ENCODE measurements around the gene ITGAD.
A peak's percentile ranks its signal among the peaks of the same experiment; 100 is the strongest.
"Not testable (repeated sequence)": the region's sequence is repeated elsewhere in the genome, so short reads cannot be mapped to it uniquely, and the experiment has no call there.

The ITGAD gene

DNA sequence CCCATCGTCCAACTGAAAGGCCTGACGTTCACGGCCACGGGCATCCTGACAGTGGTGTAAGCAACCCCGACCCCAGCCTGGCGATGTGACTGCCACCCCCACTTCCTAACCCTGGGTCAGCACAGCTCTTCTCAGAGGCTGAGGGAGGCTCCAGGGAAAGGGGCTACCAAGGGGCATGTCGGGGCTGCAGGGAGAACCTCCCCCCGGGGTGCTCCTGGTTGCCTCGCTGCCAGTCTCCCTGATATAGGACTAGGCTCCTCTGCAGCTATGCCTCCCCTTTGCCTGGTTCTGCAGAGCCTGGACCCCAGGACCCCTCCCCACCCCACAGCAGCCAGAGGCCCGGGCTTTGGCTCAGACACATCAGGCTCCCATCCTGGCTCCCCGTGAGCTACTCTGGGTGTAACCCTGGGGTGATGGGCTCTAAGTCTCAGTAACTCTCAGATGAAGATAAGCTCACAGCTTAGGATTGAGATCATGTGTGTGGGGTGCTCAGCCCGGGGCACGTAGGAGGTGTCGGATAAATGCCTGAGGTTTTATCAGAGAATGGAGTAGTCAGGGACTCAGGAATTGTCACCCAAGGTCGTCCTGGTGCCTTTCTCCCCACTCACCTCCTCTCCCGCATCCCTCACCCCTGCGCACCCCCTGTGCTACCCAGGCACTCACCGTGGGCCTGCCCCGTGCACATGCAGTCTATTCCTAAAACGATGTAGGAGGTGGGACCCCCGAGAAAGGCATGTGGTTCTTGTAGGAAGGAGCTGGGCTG lies 10.6 kb downstream of the ITGAD start:
- no peak for DNase-seq (ENCODE audit: low spot score)

GRCh38 chr16:31404353-31405064 lies 11.4 kb downstream of the ITGAD start:
- DNase-seq (ENCODE audit: low spot score) = peak; percentile 55

DNA sequence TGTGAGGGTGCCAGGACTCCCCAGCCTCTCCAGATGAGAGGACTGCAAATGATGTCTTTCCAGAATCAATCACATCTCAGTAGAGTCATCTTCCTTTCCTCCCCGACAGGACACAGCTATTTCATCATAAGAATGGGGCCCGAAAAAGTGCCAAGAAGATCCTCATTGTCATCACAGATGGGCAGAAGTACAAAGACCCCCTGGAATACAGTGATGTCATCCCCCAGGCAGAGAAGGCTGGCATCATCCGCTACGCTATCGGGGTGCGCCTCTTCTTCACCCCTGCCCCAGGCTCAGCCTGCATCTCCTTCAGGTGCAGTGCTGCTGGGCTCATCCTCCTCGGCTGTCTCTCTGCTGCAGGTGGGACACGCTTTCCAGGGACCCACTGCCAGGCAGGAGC lies 14.3 kb downstream of the ITGAD start:
- DNase-seq (ENCODE audit: low spot score) = no peak

DNA sequence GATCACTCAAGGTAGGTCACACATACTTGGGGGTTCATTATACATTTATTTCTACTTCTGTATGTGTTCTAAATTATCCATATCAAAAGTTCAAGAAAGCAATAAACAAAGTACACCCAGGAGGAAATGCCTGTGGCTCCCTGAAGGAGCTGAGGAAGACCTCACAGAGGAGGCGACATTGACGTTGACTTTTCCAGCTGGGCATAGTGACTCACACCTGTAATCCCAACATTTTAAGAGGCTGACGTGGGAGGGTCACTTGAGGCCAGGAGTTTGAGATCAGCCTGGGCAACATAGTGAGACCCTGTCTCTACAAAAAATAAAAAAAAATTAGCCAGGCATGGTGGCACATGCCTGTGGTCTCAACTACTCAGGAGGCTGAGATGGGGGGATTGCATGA lies 16.3 kb downstream of the ITGAD start:
- DNase-seq (ENCODE audit: low spot score) = no peak

GRCh38 chr16:31410082-31410481 lies 16.9 kb downstream of the ITGAD start:
- no peak for DNase-seq (ENCODE audit: low spot score)

GRCh38 chr16:31411024-31411844 lies 18.1 kb downstream of the ITGAD start:
- DNase-seq (ENCODE audit: low spot score) = no peak

DNA sequence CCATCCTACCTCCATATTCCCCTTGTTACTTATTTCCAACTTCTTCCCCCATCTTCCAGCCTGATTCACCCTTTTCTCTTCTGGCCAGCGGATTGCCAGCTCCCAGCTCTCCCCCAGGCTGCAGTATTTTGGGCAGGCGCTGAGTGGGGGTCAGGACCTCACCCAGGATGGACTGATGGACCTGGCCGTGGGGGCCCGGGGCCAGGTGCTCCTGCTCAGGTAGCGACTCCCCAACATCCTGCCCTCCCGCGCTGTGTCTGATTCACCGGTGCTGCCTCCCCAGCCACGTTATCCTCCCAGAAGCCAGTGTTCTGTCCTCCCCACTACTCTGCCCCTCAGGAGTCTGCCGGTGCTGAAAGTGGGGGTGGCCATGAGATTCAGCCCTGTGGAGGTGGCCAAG lies 19.6 kb downstream of the ITGAD start:
- no peak for DNase-seq (ENCODE audit: low spot score)

- DNase-seq (ENCODE audit: low spot score) = no peak
Measured at GRCh38 chr16:31413381-31413780, 20.2 kb downstream of the ITGAD start.

DNA sequence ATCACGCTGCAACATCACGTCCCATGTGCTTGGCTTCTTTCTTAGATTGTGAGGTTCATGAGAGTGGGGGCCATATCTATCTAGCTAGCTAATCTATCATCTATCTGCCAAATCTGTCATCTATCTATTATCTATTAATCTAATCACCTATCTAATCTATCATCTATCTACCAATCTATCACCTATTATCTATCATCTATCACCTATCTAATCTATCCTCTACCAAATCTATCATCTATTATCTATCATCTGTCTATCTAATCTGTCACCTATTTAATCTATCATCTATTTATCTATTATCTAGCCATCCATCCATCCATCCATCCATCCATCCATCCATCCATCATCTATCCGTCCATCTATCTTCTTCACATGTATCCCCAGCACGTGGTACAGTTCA lies 20.8 kb downstream of the ITGAD start:
- DNase-seq (ENCODE audit: low spot score) = no peak

- DNase-seq (ENCODE audit: low spot score) = no peak
Measured at GRCh38 chr16:31414706-31415105, 21.6 kb downstream of the ITGAD start.

- DNase-seq (ENCODE audit: low spot score) = no peak
Measured at GRCh38 chr16:31416371-31416770, 23.2 kb downstream of the ITGAD start.

DNA sequence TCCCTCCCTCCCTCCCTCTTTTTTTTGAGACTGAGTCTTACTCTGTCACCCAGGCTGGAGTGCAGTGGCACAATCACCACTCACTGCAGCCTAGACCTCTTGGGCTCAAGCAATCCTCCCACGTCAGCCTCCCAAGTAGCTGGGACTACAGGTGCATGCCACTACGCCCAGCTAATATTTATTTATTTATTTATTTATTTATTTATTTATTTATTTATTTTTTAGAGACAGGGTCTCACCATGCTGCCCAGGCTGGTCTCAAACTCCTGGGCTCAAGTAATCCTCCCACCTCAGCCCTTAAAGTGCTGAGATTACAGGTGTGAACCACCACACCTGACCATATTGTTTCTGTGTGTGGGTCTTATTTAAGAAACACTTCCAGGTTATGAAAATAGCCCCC lies 23.9 kb downstream of the ITGAD start:
- not testable (repeated sequence) for DNase-seq (ENCODE audit: low spot score)

DNA sequence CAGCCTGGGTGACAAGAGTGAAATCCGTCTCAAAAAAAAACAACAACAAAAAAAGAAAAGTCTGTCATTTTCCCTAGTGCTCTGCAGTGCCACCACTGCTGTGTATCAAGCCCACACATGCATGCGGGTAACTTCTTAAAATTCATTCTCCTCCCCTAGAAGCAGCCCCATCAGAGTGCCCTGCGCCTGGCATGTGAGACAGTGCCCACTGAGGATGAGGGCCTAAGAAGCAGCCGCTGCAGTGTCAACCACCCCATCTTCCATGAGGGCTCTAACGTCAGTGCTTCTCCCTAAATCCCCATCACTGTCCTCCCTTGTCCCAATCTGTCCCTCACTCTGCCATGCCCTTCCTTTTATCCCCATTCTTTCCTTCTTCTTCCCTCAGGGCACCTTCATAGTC lies 24.8 kb downstream of the ITGAD start:
- DNase-seq (ENCODE audit: low spot score) = no peak

DNA sequence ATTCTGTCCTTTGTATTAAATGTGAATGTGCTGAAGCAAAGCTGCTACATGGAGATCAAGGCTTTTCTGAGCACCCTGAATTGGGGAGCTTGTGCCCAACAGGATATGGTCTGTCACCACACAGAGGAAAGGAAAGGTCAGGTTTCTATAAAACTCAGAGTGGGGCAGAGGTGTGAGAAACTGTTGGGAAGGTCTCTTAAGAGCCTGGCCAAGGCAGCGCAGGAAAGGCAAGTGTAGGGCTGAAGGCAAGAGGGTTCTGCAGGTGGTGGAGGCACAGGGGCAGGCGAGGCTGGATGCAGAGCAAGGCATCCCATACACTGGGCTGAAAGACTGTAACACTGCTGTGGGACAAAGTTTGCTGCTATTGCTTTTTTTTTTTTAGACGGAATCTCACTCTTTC lies 26.9 kb downstream of the ITGAD start:
- DNase-seq (ENCODE audit: low spot score) = no peak

DNA sequence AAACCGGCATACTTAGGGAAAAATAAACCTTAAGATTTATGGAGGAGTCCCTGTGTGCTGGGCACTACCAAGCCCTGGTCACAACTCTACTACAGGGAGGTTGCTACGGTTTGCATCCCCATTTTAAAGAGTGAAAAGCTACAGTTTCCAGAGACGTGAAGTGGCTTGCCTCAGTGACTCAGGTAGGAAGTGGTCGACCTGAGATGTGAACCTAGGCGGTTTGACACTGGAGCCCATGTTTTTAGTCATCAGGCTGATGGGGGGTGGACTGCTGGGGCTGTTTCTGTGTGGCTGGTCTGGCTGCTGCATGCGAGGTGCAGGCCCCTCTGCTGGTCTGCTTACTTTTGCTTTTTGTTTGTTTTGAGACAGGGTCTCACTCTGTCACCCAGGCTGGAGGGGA lies 28.5 kb downstream of the ITGAD start:
- no peak for DNase-seq (ENCODE audit: low spot score)

DNA sequence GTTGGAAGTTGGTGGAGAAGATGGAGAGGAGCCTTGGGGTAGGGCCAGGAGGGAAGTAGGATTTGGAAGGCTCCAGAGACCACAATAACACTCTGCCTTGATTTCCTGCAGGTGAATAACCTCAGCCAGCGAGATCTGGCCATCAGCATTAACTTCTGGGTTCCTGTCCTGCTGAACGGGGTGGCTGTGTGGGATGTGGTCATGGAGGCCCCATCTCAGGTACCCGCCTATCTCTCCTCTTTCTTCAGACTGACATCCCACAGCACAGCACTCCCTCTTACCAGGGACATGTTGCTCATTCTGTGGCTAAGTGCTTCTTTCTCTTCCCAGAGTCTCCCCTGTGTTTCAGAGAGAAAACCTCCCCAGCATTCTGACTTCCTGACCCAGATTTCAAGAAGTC lies 30.1 kb downstream of the ITGAD start:
- no peak for DNase-seq (ENCODE audit: low spot score)

DNA sequence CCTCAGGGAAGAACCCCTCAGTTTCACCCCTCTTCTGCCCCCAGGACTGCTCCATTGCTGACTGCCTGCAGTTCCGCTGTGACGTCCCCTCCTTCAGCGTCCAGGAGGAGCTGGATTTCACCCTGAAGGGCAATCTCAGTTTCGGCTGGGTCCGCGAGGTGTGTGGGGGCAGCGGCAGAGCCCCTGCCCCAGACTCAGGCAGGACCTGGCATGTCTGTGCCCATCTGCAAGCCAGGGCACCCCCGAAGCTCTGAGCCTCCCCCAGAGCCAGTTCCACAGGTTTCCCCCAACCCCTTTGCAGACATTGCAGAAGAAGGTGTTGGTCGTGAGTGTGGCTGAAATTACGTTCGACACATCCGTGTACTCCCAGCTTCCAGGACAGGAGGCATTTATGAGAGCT lies 30.7 kb downstream of the ITGAD start:
- no peak for DNase-seq (ENCODE audit: low spot score)

DNA sequence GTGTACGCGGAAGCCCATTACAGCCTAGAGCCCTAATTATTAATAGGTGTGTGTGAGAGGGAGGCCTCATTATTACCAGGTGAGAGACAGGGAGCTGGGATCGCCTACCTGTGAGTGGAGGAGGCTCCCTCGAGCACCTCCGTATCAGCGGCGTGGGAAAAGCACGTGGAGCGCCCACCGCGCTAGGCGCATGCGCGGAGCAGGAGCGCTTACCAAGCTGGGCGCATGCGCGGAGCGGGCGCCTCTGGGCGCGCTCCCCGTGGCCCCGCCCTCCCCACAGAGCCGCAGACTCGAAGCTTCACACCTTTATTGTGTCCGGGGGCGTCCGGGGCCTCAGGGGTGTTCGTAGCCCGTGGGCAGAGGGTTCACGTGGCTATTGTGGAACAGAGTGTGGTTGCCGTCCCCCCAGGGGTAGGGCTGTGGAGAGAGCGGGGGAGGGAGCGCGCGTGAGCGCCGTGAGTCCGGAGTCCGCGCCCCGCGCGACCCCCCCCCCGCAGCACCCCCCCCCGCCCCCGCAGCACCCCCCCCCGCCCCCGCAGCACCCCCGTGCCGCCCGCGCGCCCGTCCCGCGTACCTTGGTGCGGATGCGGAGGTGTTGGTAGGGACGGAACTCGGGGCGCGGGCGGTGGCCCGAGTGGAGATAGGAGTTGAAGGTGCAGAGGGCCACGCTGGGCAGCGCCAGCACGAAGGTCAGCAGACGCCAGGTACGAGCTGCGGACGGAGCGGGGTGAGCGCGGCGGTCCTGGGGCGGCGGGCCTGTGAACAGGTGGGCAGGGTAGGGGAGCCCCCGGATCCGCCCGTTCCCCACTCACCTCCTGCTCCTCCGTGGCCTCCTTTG lies 34.5 kb downstream of the ITGAD start:
- peak; percentile 76 for DNase-seq (ENCODE audit: low spot score)

DNA sequence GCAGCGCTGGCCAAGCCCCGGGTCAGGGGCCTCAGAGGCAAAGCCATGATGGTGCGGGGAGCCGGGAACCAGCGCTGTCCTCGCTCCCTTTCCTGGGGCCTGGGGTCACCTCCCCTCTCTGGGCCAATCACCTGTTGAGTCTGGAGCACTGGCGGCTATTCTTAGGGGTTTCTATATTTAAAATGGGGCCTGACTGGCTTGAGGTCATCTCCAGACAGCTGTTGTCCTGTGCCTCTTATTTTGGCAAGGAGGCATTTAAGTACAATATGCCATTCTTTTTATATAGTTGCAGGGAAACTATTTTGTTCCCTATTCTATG lies 35.1 kb downstream of the ITGAD start, which contains the start of gene COX6A2:
TSS of gene COX6A2 (minus strand) at position 82 of the 319 bp plus-strand sequence. CDS start at position 47, 35 bp downstream.
- no peak for DNase-seq (ENCODE audit: low spot score)

GRCh38 chr16:31428638-31429247 lies 35.6 kb downstream of the ITGAD start:
- DNase-seq (ENCODE audit: low spot score) = no peak

GRCh38 chr16:31429314-31429713 lies 36.2 kb downstream of the ITGAD start:
- DNase-seq (ENCODE audit: low spot score) = no peak

GRCh38 chr16:31429796-31430195 lies 36.7 kb downstream of the ITGAD start:
- DNase-seq (ENCODE audit: low spot score) = no peak
